Neural cell (in vitro differentiated cells): ENCODE data around the gene VDAC1. TPM values are rescaled to one million over a fixed set of nuclear protein-coding genes. Genes with fewer than 3 reads are reported as not detected.

Source experiments
- H2AFZ ChIP-seq: fragments of 200-600, 300-800 bp; sonication (generic), shearing (Covaris generic); 2 replicates; pipeline ENCODE4 v1.6.0; 2014; ENCODE audit warnings: low read depth, mild to moderate bottlenecking, antibody characterized with exemption, low read length, moderate library complexity
- H3F3A ChIP-seq: fragments of 200-600 bp; shearing (Covaris generic); 2 replicates; pipeline ENCODE4 v1.6.1; 2016; ENCODE audit warnings: mild to moderate bottlenecking, moderate library complexity, mixed read lengths, antibody characterized with exemption, low read length; ENCODE audit not compliant: insufficient read depth, poor library complexity, severe bottlenecking
- H3K27ac ChIP-seq: fragments of 200-600, 300-800 bp; sonication (generic), shearing (Covaris generic); 2 replicates; pipeline ENCODE4 v1.5.1; 2014; ENCODE audit warnings: mild to moderate bottlenecking, low read length, moderate library complexity
- H3K27me3 ChIP-seq: fragments of 300-800, 200-600 bp; sonication (generic), shearing (Covaris generic); 2 replicates; pipeline ENCODE4 v1.6.0; 2014; ENCODE audit warnings: mild to moderate bottlenecking, low read depth, low read length, moderate library complexity; ENCODE audit not compliant: insufficient read depth
- H3K36me3 ChIP-seq: fragments of 300-800, 200-600 bp; sonication (generic), shearing (Covaris generic); 2 replicates; pipeline ENCODE4 v1.5.1; 2014; ENCODE audit warnings: mild to moderate bottlenecking, antibody characterized with exemption, low read length, moderate library complexity; ENCODE audit not compliant: insufficient read depth
- H3K4me2 ChIP-seq: fragments of 300-800, 200-600 bp; sonication (generic), shearing (Covaris generic); 2 replicates; pipeline ENCODE4 v1.6.0; 2014; ENCODE audit warnings: mild to moderate bottlenecking, low read length
- H3K4me3 ChIP-seq: fragments of 300-800, 200-600 bp; sonication (generic), shearing (Covaris generic); 2 replicates; pipeline ENCODE4 v1.5.1; 2014; ENCODE audit warnings: mild to moderate bottlenecking, low read length, moderate library complexity
- H3K79me2 ChIP-seq: fragments of 200-600 bp; shearing (Covaris generic); replicated peaks from 2 replicates; pipeline ENCODE4 v1.6.0; 2014; ENCODE audit warnings: mild to moderate bottlenecking, low read length, moderate library complexity; ENCODE audit not compliant: insufficient read depth
- H3K9ac ChIP-seq: fragments of 300-800, 200-600 bp; sonication (generic), shearing (Covaris generic); 2 replicates; pipeline ENCODE4 v1.6.1; 2016; ENCODE audit warnings: mild to moderate bottlenecking, low read length, mixed read lengths
- H3K9me2 ChIP-seq: fragments of 200-600 bp; shearing (Covaris generic); 2 replicates; pipeline ENCODE4 v1.6.1; 2016; ENCODE audit warnings: mild to moderate bottlenecking, low read length, mixed read lengths; ENCODE audit not compliant: insufficient read depth
- H3K9me3 ChIP-seq: fragments of 200-600, 300-800 bp; sonication (generic), shearing (Covaris generic); 2 replicates; pipeline ENCODE4 v1.6.1; 2016; ENCODE audit warnings: mild to moderate bottlenecking, mixed run types, low read length, moderate library complexity, mixed read lengths
- H4K20me1 ChIP-seq: fragments of 200-600 bp; shearing (Covaris generic); 2 replicates; pipeline ENCODE4 v1.6.1; 2016; ENCODE audit warnings: mild to moderate bottlenecking, mixed run types; ENCODE audit not compliant: insufficient read depth
- EZH2 ChIP-seq: fragments of 200-600, 300-800 bp; shearing (Covaris generic), sonication (generic); IDR thresholded peaks from 2 replicates; pipeline ENCODE4 v1.6.1; 2014; ENCODE audit warnings: antibody characterized with exemption, low read length, borderline replicate concordance, mild to moderate bottlenecking; ENCODE audit not compliant: insufficient read depth, poor library complexity, severe bottlenecking
- MXI1 ChIP-seq: fragments of 450-650 bp; conservative IDR thresholded peaks from 2 replicates; pipeline ENCODE4 v1.6.1; 2014; ENCODE audit warnings: antibody characterized with exemption, mild to moderate bottlenecking; ENCODE audit not compliant: poor library complexity, severe bottlenecking
- POLR2AphosphoS5 ChIP-seq: IDR thresholded peaks from 2 replicates; pipeline ENCODE4 v1.6.1; 2012
- RAD21 ChIP-seq: fragments of 450-650 bp; conservative IDR thresholded peaks from 2 replicates; pipeline ENCODE4 v1.6.1; 2014; ENCODE audit warnings: antibody characterized with exemption, mild to moderate bottlenecking, moderate library complexity
- REST ChIP-seq: IDR thresholded peaks from 2 replicates; pipeline ENCODE4 v1.6.1; 2012; ENCODE audit warnings: borderline replicate concordance
- SMC3 ChIP-seq: fragments of 450-650 bp; conservative IDR thresholded peaks from 2 replicates; pipeline ENCODE4 v1.6.1; 2014; ENCODE audit warnings: antibody characterized with exemption, mild to moderate bottlenecking, moderate library complexity; ENCODE audit not compliant: poor library complexity
- TAF1 ChIP-seq: IDR thresholded peaks from 2 replicates; pipeline ENCODE4 v1.6.1; 2012; ENCODE audit warnings: low read depth
- polyA plus RNA-seq: library from polyadenylated mRNA; depleted of rRNA; stranded (reverse); fragments of >200 nt; gene quantifications from 2 replicates; pipeline ENCODE4 v1.2.3, GENCODE V29; 2014

Gene VDAC1
- polyA plus RNA-seq, 1 donor from 2014 or later, result 307 TPM

DNA sequence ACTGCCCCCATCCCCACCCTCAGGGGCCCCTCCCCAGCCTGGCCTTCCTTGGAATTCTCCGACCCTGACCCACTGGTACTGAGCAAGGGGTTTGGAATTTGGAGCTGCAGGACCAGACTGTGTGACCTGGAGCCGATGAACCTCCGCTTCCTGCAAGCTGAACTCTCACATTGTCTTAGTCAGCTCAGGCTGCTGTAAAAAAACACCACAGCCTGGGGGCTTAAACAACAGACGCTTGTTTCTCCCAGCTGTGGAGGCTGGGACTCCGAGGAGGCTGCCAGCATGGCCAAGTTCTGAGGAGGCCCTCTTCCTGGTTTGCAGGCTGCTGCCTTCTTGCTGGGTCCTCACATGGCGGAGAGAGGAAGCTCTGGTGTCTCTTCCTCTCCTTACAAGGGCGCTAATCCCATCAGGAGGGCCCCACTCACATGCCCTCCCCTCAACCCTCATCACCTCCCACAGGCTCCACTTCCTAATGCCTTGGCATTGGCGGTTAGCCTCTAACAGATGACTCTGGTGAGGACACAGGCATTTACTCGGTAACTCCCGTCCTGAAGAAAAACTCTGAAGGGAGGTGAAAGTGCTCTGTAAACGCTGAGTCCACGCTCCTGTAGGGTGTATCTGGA is 78.8 kb downstream of the VDAC1 start:
- H3K9me3 ChIP-seq, result no peaks in the 10 kb centered on the region
- no peaks in the 10 kb centered on the region for H3K36me3 ChIP-seq
- H4K20me1 ChIP-seq, result no peaks in the 10 kb centered on the region
- no peaks in the 10 kb centered on the region for H3K27me3 ChIP-seq
- TF ChIP-seq POLR2AphosphoS5 (no peak), REST (no peak), RAD21 (no peak), MXI1 (no peak)
- H2AFZ ChIP-seq, result no peak overlapping the region
- no peaks in the 10 kb centered on the region for H3K79me2 ChIP-seq
- no peaks in the 10 kb centered on the region for H3F3A ChIP-seq
- H3K4me3 ChIP-seq, result no peak overlapping the region
- H3K9me2 ChIP-seq, result no peaks in the 10 kb centered on the region
- no peak overlapping the region for H3K4me2 ChIP-seq
- H3K27ac ChIP-seq, result no peak overlapping the region
- H3K9ac ChIP-seq, result no peak overlapping the region

DNA sequence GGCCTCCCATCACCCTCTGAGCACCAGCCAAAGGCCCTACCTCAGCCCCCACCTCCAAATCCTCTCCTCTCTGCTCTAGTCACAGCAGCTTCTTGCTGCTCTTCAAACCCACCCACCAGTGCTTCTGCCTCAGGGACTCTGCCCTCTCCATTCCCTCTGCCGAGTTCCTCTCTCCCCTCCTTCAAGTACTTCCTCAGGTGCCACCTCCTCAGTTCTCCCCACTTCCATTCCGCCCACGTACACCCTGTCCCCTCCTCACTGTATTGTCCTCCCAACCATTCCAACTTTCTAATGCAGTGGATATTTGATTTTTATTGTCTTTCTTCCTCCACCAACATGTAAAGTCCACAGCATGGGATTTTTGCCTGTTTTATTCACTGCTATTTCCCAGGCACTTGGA is 79.5 kb downstream of the VDAC1 start:
- H3K79me2 ChIP-seq, result no peaks in the 10 kb centered on the region
- H3K9ac ChIP-seq, result no peak overlapping the region
- H4K20me1 ChIP-seq, result no peaks in the 10 kb centered on the region
- H3K4me3 ChIP-seq, result no peak overlapping the region
- no peak overlapping the region for H3K27ac ChIP-seq
- no peak overlapping the region for H2AFZ ChIP-seq
- TF ChIP-seq SMC3, result no peak
- no peak overlapping the region for H3K4me2 ChIP-seq
- H3K27me3 ChIP-seq, result no peaks in the 10 kb centered on the region
- H3K9me3 ChIP-seq, result no peaks in the 10 kb centered on the region
- H3K9me2 ChIP-seq, result no peaks in the 10 kb centered on the region
- no peaks in the 10 kb centered on the region for H3K36me3 ChIP-seq
- H3F3A ChIP-seq, result no peaks in the 10 kb centered on the region

- Histone ChIP-seq H3K9me3 (no peaks in the 10 kb centered on the region), H3K79me2 (no peaks in the 10 kb centered on the region), H3F3A (no peaks in the 10 kb centered on the region), H2AFZ (no peak overlapping the region), H4K20me1 (no peaks in the 10 kb centered on the region), H3K4me3 (no peak overlapping the region), H3K9ac (no peak overlapping the region), H3K4me2 (no peak overlapping the region), H3K27ac (no peak overlapping the region), H3K27me3 (no peaks in the 10 kb centered on the region), H3K9me2 (no peaks in the 10 kb centered on the region), H3K36me3 (no peaks in the 10 kb centered on the region)
- TF ChIP-seq TAF1 (no peak), MXI1 (no peak), REST (no peak), EZH2 (no peak)
Observed at GRCh38 chr5:133924221-133924920, 80.4 kb downstream of the VDAC1 start.
